Ascending aorta (tissue), 2 donors: Measurements from ENCODE around the gene DKK3. TPM values are rescaled to one million over a fixed set of nuclear protein-coding genes. Genes with fewer than 3 reads are reported as not detected.

Source experiments
- DNase-seq, 2 donors: peaks; one replicate each; pipeline ENCODE4 v3.0.0-alpha.2; 2019; ENCODE audit warnings: low spot score in 2 of 2
- H3K27ac ChIP-seq, 2 donors: fragments of 200-600 bp; sonication (generic); one replicate each; pipeline ENCODE4 v1.5.1; 2016 to 2017; ENCODE audit warnings: mild to moderate bottlenecking in 1 of 2
- H3K27me3 ChIP-seq: fragments of 200-600 bp; sonication (generic); one replicate; pipeline ENCODE4 v1.5.1; 2017
- H3K36me3 ChIP-seq, 2 donors: fragments of 200-600 bp; sonication (generic); one replicate each; pipeline ENCODE4 v1.5.1; 2016
- H3K4me1 ChIP-seq, 2 donors: fragments of 200-600 bp; sonication (generic); one replicate each; pipeline ENCODE4 v1.5.1; 2016 to 2017; ENCODE audit warnings: mild to moderate bottlenecking in 1 of 2
- H3K4me3 ChIP-seq, 2 donors: fragments of 200-600 bp; sonication (generic); one replicate each; pipeline ENCODE4 v1.5.1; 2016 to 2017; ENCODE audit warnings: mild to moderate bottlenecking in 1 of 2
- H3K9me3 ChIP-seq, 2 donors: fragments of 200-600 bp; sonication (generic); one replicate each; pipeline ENCODE4 v1.5.1; 2016
- CTCF ChIP-seq, 3 experiments: fragments of 200-600 bp in 2 of 3; fragments of 450-650 bp in 1 of 3; sonication (generic) in 2 of 3; IDR thresholded peaks; one replicate each; pipeline ENCODE4 v1.5.1; 2016 to 2019; ENCODE audit warnings: antibody characterized with exemption in 3 of 3, mild to moderate bottlenecking in 1 of 3, moderate library complexity in 1 of 3
- intact Hi-C: fragments of 100-400 bp; cut with DNase I; formaldehyde crosslinking; loops from one replicate; pipeline ENCODE4 v1.15.1; 2023
- total RNA-seq: library from RNA; depleted of rRNA; stranded (reverse); fragments of >200 nt; gene quantifications from one replicate; pipeline ENCODE4 v1.1.0, GENCODE V29; 2016

The DKK3 gene
- total RNA-seq, 1 donor from 2014 or later = 433 TPM

- no peaks in the 10 kb centered on the region for H3K36me3 ChIP-seq
- peak overlapping the region; percentile 72 to 78 for H3K27ac ChIP-seq
- no peak for TF ChIP-seq CTCF (IDR thresholded peaks at IDR 0.05)
- H3K4me3 ChIP-seq = peak overlapping the region in 1 of 2 donors; percentile 42
- H3K4me1 ChIP-seq = peaks cover 16 to 33% of the 10 kb centered on the region in 2 donors
- H3K9me3 ChIP-seq = no peaks in the 10 kb centered on the region
- no peak for DNase-seq
- intact Hi-C loops = no loop called here
- H3K27me3 ChIP-seq = no peaks in the 10 kb centered on the region
Measured at GRCh38 chr11:12019866-12020416, 11.5 kb upstream of the DKK3 start.

GRCh38 chr11:12019337-12019736 lies 10.9 kb upstream of the DKK3 start:
- no peak for DNase-seq
- no peaks in the 10 kb centered on the region for H3K27me3 ChIP-seq
- H3K27ac ChIP-seq = peak overlapping the region; percentile 72 to 78
- H3K9me3 ChIP-seq = no peaks in the 10 kb centered on the region
- H3K36me3 ChIP-seq = no peaks in the 10 kb centered on the region
- intact Hi-C loops = no loop called here
- TF ChIP-seq CTCF (IDR thresholded peaks at IDR 0.05) = no peak
- H3K4me3 ChIP-seq = peak overlapping the region in 1 of 2 donors; percentile 42
- H3K4me1 ChIP-seq = peaks cover 16 to 33% of the 10 kb centered on the region in 2 donors

GRCh38 chr11:12017865-12018453 lies 9.5 kb upstream of the DKK3 start:
- DNase-seq = peak in 1 of 2 donors; percentile 75
- Histone ChIP-seq H3K36me3 (no peaks in the 10 kb centered on the region), H3K4me3 (no peak overlapping the region), H3K27ac (peak overlapping the region; percentile 72 to 78), H3K9me3 (no peaks in the 10 kb centered on the region), H3K27me3 (no peaks in the 10 kb centered on the region), H3K4me1 (peaks cover 16 to 33% of the 10 kb centered on the region in 2 donors)
- intact Hi-C loops = loop anchor here (2.0 kb wide), 2 partner anchors 25 to 41 kb away; no protein-coding TSS in a partner anchor
- no peak for TF ChIP-seq CTCF (IDR thresholded peaks at IDR 0.05)

DNA sequence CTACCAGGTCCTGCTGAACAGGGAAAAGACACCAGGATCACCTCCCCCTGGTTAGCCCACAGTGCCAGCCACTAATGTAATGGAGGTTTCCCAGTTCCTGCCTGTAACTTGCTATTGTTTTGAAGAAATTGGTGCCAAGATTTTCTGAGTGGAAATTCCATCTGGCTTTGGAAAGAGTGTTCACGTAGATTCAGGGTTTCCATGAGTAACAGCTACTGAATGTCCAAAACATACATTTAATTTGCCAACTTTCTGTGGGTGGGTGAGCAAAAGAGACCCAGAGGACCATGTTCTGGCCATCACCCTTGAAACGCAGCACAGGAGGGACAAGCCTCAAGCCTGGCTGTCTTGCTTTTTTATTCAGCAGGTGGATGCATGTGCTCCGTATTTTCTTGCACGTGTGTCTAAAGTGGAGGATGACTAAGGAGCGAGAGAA lies 8.8 kb upstream of the DKK3 start:
- Histone ChIP-seq H3K27me3 (no peaks in the 10 kb centered on the region), H3K4me3 (no peak overlapping the region), H3K27ac (peak overlapping the region; percentile 72 to 78), H3K36me3 (no peaks in the 10 kb centered on the region), H3K4me1 (peaks cover 16 to 33% of the 10 kb centered on the region in 2 donors), H3K9me3 (no peaks in the 10 kb centered on the region)
- no peak for TF ChIP-seq CTCF (IDR thresholded peaks at IDR 0.05)
- DNase-seq = peak in 1 of 2 donors; percentile 85
- intact Hi-C loops = loop anchor here (2.0 kb wide), 2 partner anchors 26 to 40 kb away; no protein-coding TSS in a partner anchor

DNA sequence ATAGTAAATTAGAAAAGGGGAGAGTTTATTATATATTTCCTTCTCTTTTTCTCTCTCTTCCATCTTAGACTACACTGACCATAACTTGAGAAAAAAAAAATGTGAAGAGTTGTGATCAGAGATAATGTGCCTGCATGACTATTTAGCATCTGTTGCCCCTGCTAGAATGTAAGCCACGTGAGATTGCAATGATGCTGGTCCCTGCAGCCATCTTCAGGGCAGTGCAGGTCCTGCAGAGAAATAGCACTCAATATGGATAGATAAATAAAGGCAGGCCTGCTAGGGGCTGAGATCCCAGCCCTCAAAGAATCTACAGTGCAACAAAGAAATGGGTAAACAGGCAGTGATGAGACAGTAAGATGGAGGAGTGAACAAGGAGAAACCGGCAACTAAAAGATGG lies 7.8 kb upstream of the DKK3 start:
- intact Hi-C loops = loop anchor here (2.0 kb wide), 2 partner anchors 27 to 39 kb away; no protein-coding TSS in a partner anchor

More for the DNA sequence above, 7.8 kb upstream of the DKK3 start:
- H3K4me3 ChIP-seq = no peak overlapping the region
- no peaks in the 10 kb centered on the region for H3K9me3 ChIP-seq
- peak overlapping the region; percentile 72 to 78 for H3K27ac ChIP-seq
- H3K27me3 ChIP-seq = no peaks in the 10 kb centered on the region
- H3K4me1 ChIP-seq = peaks cover 16 to 33% of the 10 kb centered on the region in 2 donors
- TF ChIP-seq CTCF (IDR thresholded peaks at IDR 0.05) = no peak
- no peak for DNase-seq
- no peaks in the 10 kb centered on the region for H3K36me3 ChIP-seq
